NCI-H82 (cell line): ENCODE data around the gene IRF2BP1.
"Not testable (repeated sequence)": the region's sequence is repeated elsewhere in the genome, so short reads cannot be mapped to it uniquely, and the experiment has no call there.

ENCODE experiments used
- DNase-seq: peaks from one replicate; lab custom pipeline; 2025; lab: John Stamatoyannopoulos, UW

Gene IRF2BP1

GRCh38 chr19:45902651-45903625 lies 17.0 kb upstream of the IRF2BP1 start:
- DNase-seq: peak; percentile 99

- peak; percentile 70 for DNase-seq
Observed at GRCh38 chr19:45901912-45902650, 16.1 kb upstream of the IRF2BP1 start, which contains the start of gene MYPOP. MYPOP (minus strand) TSS chr19:45902613; CDS start chr19:45901773, 840 bp downstream.

- DNase-seq: peak; percentile 68
Observed at GRCh38 chr19:45901432-45901911, 15.5 kb upstream of the IRF2BP1 start.

GRCh38 chr19:45900738-45901431 lies 14.9 kb upstream of the IRF2BP1 start:
- DNase-seq: no peak

- no peak for DNase-seq
Observed at GRCh38 chr19:45899919-45900589, 14.1 kb upstream of the IRF2BP1 start.

- DNase-seq: no peak
Observed at GRCh38 chr19:45899253-45899652, 13.3 kb upstream of the IRF2BP1 start.

GRCh38 chr19:45897261-45897812 lies 11.4 kb upstream of the IRF2BP1 start:
- no peak for DNase-seq

- DNase-seq: not testable (repeated sequence)
Observed at GRCh38 chr19:45895983-45896599, 10.2 kb upstream of the IRF2BP1 start.

GRCh38 chr19:45895519-45895972 lies 9.6 kb upstream of the IRF2BP1 start:
- no peak for DNase-seq

GRCh38 chr19:45890877-45891276 lies 4.9 kb upstream of the IRF2BP1 start:
- no peak for DNase-seq

GRCh38 chr19:45889210-45889885 lies 3.4 kb upstream of the IRF2BP1 start:
- DNase-seq: no peak

- no peak for DNase-seq
Observed at GRCh38 chr19:45887200-45887710, 1.3 kb upstream of the IRF2BP1 start.

GRCh38 chr19:45886427-45887199 lies 672 bp upstream of the IRF2BP1 start:
- DNase-seq: peak; percentile 96

- peak; percentile 60 for DNase-seq
Observed at GRCh38 chr19:45884682-45885555, 1.0 kb downstream of the IRF2BP1 start.

GRCh38 chr19:45883881-45884681 lies 1.9 kb downstream of the IRF2BP1 start:
- DNase-seq: no peak

- DNase-seq: no peak
Observed at GRCh38 chr19:45883586-45883880, 2.4 kb downstream of the IRF2BP1 start.
